Stimulated activated naive CD8-positive, alpha-beta T cell treated with anti-CD3 and anti-CD28 coated beads, Interleukin-15, amount 100 ng/mL, for 72 hours (primary cell): ENCODE results near the gene CAMTA1.
A peak's percentile ranks its signal among the peaks of the same experiment; 100 is the strongest.

ENCODE experiments used
- ATAC-seq: fragments of 150-1000 bp; cut with Tn5 transposase; 2 replicates; pipeline ENCODE4 v1.10.0; 2021; ENCODE audit warnings: mild to moderate bottlenecking, moderate library complexity
- DNase-seq, 2 donors: peaks; one replicate each; pipeline ENCODE4 v3.0.0; 2021 to 2022
- H3K27ac Mint-ChIP-seq, 2 donors: one replicate each; pipeline ENCODE4 v1.8.0; 2022; ENCODE audit warnings: mild to moderate bottlenecking in 2 of 2, mixed read lengths in 2 of 2, moderate library complexity in 2 of 2
- H3K27me3 Mint-ChIP-seq: one replicate; pipeline ENCODE4 v1.8.0; 2022; ENCODE audit warnings: mixed read lengths
- H3K4me1 Mint-ChIP-seq: one replicate; pipeline ENCODE4 v1.8.0; 2022; ENCODE audit warnings: mild to moderate bottlenecking, mixed read lengths
- H3K4me3 Mint-ChIP-seq, 2 donors: one replicate each; pipeline ENCODE4 v1.8.0; 2022; ENCODE audit warnings: mild to moderate bottlenecking in 2 of 2, mixed read lengths in 2 of 2, moderate library complexity in 1 of 2
- H3K9me3 Mint-ChIP-seq, 2 donors: one replicate each; pipeline ENCODE4 v1.8.0; 2022; ENCODE audit warnings: mixed read lengths in 2 of 2

CAMTA1 gene

DNA sequence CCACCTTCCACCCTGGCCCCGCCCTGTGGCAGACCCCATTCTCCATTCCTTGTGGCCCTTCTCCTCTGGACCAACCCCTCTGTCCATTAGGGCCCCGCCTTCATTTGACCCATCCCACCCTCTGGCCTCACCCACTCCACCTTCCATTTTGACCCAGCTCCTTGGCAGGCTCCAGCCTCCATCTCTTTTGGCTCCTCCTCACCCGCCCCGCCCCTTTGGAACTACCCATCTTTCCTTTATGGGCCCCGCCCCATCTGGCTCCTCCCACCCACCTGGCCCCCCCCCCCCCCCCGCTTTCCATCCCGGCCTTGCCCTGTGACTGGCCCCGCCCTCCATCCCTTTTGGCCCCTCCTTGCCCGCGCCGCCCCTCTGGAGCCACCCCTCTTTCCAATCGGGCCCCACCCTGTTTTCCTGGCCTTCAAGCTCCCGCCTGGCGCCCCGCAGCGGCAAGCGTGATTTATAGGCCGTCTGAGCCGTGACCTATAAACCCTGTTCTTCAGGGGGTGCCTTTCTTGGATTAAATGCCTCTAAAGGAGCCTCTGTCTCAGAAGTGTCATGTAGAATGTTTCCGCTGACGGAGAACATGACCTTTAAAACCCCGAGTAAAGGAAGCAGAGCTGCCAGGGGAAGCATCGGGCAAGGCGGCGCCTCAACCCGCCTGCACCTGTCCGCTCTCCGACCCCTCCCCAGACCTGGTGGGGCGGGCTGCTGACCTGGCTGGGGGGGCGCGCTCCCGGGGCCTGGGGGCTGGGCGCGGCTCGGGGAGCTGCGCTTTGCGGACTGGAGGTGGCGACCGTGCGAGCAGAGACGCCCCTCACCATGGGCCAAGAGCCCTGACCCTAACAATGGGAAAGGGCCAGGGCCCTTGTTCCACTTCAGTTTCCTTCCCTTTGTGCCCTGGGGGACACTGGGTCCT, 178.0 kb downstream of the CAMTA1 start:
- H3K4me3 Mint-ChIP-seq, result peak overlapping the region; percentile 75 to 81
- peak; percentile 78 for ATAC-seq
- DNase-seq, result peak; percentile 93 to 94
- peaks cover 24% of the 10 kb centered on the region for H3K27me3 Mint-ChIP-seq
- no peaks in the 10 kb centered on the region for H3K9me3 Mint-ChIP-seq
- peak overlapping the region; percentile 88 to 91 for H3K27ac Mint-ChIP-seq
- H3K4me1 Mint-ChIP-seq, result peaks cover 53% of the 10 kb centered on the region

DNA sequence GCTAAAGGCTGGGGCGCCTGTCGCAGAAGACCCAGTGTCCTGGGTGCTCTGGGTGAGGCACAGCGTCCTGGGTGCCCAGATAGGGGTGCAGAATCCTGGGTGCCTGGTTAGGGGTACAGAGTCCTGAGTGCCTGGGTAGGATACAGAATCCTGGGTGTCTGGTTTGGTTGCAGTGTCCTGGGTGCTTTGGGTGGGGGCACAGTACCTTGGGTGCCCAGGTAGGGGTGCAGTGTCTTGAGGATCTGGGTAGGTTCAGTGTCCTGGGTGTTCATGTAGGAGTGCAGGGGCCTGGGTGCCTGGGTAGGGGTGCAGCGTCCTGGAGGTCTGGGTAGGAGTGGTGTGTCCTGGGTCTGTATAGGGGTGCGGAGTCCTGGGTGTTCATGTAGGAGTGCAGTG, 178.7 kb downstream of the CAMTA1 start:
- peak in 1 of 2 donors; percentile 30 for DNase-seq
- peak; percentile 1 for ATAC-seq
- Mint-ChIP-seq H3K27me3 (peaks cover 31% of the 10 kb centered on the region), H3K9me3 (no peaks in the 10 kb centered on the region), H3K4me3 (peak overlapping the region; percentile 33 to 81), H3K27ac (peak overlapping the region; percentile 50 to 63), H3K4me1 (peaks cover 60% of the 10 kb centered on the region)

DNA sequence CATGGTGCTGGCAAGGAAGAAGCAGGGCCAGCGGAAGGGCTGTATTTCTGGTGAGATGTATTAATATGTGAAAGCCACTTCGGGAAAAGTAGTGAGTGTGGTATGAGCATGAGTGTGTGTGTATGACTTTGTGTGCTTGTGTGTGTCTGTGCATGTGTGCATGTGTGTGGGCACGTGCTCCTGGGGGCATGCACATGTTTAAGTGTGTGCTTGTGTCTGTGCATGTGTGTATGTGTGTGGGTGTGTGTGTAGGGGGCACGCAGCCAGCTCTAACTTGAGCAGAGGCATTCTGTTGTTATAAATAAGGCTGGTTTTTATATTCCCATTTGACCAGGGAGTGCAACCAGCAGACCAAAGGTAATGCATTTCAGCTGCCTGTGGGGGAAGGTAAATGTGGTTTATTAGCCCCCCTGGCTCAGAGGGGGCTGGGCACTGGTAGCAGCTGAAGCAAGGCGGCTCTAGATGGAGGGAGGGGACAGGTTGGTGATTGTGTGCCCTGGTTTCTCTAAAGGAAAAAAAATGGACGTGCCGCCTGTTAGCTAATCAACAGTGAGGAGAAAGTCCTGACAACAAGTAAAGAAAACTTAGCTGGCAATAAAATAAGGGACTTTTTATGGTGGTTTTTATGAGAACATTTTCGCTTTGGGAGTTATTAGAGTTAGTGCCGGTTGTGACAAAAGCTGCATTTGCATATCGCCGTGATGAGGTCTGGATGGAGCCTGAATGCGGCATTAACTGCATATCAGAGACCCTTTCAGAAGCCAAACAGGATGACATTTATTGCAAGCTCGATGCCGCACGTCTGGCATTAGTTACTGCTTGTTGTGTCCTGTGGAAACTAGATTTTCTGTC, 180.1 kb downstream of the CAMTA1 start:
- no peak for DNase-seq
- Mint-ChIP-seq H3K27ac (peak overlapping the region in 1 of 2 donors; percentile 61), H3K27me3 (peaks cover 38% of the 10 kb centered on the region), H3K9me3 (no peaks in the 10 kb centered on the region), H3K4me1 (peaks cover 73% of the 10 kb centered on the region), H3K4me3 (no peak overlapping the region)
- no peak for ATAC-seq

DNA sequence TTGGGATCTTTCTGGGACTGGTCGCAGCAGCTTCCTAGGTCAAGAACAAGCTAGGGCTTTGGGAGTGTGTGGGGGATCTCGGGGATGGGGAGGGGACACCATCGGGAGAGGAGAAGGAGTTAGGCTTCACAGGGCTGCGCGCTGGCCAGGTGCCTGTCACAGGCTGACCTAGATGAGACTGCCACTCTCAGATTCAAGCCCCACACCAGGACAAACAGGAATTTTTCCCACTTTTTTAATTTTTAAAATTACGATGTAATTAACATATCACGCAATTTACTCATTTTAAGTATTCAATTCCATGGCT, 180.6 kb downstream of the CAMTA1 start:
- no peak for DNase-seq
- H3K27ac Mint-ChIP-seq, result peak overlapping the region in 1 of 2 donors; percentile 61
- no peaks in the 10 kb centered on the region for H3K9me3 Mint-ChIP-seq
- H3K4me3 Mint-ChIP-seq, result no peak overlapping the region
- no peak for ATAC-seq
- H3K4me1 Mint-ChIP-seq, result peaks cover 73% of the 10 kb centered on the region
- H3K27me3 Mint-ChIP-seq, result peaks cover 37% of the 10 kb centered on the region

DNA sequence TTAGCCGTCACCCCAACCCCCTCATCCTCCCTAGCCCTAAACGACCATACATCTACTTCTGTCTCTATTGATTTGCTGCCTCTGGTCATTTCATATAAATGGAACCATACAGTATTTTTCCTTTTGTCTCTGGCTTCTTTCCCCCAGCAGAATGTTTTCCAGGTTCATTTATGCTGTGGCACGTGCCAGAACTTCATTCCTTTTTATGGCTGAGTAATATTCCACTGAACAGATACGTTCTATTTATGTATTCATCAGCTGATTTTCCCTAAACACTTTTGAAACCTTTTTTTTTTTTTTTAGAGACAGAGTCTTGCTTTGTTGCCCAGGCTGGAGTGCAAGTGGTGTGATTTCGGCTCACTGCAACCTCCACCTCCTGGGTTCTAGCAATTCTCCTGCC, 181.1 kb downstream of the CAMTA1 start:
- no peak for ATAC-seq
- peaks cover 33% of the 10 kb centered on the region for H3K27me3 Mint-ChIP-seq

GRCh38 chr1:6967431-6968111, 182.3 kb downstream of the CAMTA1 start:
- Mint-ChIP-seq H3K4me3 (no peak overlapping the region), H3K4me1 (peaks cover 66% of the 10 kb centered on the region), H3K27ac (peak overlapping the region in 1 of 2 donors; percentile 57), H3K9me3 (no peaks in the 10 kb centered on the region), H3K27me3 (peaks cover 33% of the 10 kb centered on the region)
- DNase-seq, result no peak
- ATAC-seq, result no peak

More for the DNA sequence above, 181.1 kb downstream of the CAMTA1 start:
- no peak for DNase-seq
- Mint-ChIP-seq H3K9me3 (no peaks in the 10 kb centered on the region), H3K4me3 (no peak overlapping the region), H3K27ac (no peak overlapping the region), H3K4me1 (peaks cover 73% of the 10 kb centered on the region)

DNA sequence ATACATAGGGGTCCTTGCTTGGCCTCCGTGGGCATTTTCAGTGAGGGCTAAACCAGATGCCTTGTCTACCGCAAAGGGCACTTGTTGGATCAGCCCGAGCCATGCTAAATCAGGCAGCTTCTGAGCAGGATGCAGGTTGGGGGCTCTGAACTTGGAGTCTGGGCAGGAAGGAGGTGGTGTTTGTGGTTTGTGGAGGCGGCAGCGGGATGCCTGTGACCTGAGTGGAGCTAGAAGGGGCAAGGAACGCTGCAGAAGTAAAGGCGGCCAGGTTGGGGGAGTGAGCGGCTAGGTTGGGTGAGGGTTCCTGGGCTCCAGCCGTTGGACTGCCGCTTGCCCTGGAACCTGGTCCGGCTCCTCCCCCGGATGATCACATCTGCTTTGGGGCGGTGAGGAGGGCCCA, 183.9 kb downstream of the CAMTA1 start:
- Mint-ChIP-seq H3K27me3 (peaks cover 33% of the 10 kb centered on the region), H3K4me1 (peaks cover 51% of the 10 kb centered on the region), H3K27ac (peak overlapping the region in 1 of 2 donors; percentile 6), H3K9me3 (no peaks in the 10 kb centered on the region), H3K4me3 (peak overlapping the region; percentile 18 to 73)
- peak; percentile 18 to 51 for DNase-seq
- peak; percentile 79 for ATAC-seq

DNA sequence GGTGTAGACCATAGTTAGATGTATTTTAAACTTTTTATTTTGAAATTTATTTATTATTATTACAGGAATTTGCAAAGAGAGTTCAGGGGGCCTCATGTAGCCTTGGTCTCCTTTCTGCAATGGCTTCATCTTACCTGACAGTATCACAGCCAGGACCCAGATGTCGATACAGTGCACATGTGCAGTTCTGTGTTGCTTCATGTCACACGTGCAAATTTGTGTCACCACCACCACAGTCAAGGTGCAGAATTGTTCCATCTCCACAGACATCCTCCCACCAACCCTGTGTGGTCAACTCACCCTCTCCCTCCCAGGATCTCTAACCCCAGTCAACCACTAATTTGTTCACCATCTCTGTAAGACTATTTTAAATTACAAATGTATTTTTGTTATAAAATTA, 184.5 kb downstream of the CAMTA1 start:
- no peak overlapping the region for H3K4me3 Mint-ChIP-seq
- H3K9me3 Mint-ChIP-seq, result no peaks in the 10 kb centered on the region
- H3K4me1 Mint-ChIP-seq, result peaks cover 44% of the 10 kb centered on the region
- DNase-seq (no peak), ATAC-seq (no peak)
- no peak overlapping the region for H3K27ac Mint-ChIP-seq
- peaks cover 33% of the 10 kb centered on the region for H3K27me3 Mint-ChIP-seq

DNA sequence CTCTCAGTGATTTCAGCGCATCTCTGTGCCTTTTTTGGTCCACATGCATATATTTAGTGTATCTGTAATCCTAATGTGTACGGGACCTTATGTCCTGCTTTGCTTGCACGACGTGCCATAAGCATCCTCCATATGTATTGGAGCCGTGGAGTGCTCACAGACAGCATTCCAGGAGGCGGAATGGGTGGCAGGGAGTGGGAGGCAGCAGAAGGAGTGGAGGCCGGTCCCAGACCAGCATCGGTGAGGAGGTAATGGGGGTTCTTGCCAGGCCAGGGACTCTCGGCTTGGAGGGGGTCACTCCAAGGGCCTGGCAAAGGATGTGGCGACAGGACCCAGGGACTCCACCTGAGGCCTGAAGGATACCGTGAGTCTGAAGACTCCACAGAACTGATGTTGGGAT, 185.0 kb downstream of the CAMTA1 start:
- no peak overlapping the region for H3K27ac Mint-ChIP-seq
- no peak for ATAC-seq
- DNase-seq, result no peak
- H3K27me3 Mint-ChIP-seq, result peaks cover 33% of the 10 kb centered on the region
- no peak overlapping the region for H3K4me3 Mint-ChIP-seq
- peaks cover 40% of the 10 kb centered on the region for H3K4me1 Mint-ChIP-seq
- H3K9me3 Mint-ChIP-seq, result no peaks in the 10 kb centered on the region

GRCh38 chr1:6971048-6971447, 185.8 kb downstream of the CAMTA1 start:
- H3K4me3 Mint-ChIP-seq, result no peak overlapping the region
- peak overlapping the region in 1 of 2 donors; percentile 77 for H3K27ac Mint-ChIP-seq
- no peak for DNase-seq
- H3K9me3 Mint-ChIP-seq, result peaks cover 0 to under 1% of the 10 kb centered on the region in 2 donors
- peaks cover 37% of the 10 kb centered on the region for H3K27me3 Mint-ChIP-seq
- peaks cover 39% of the 10 kb centered on the region for H3K4me1 Mint-ChIP-seq
- ATAC-seq, result no peak

- H3K4me3 Mint-ChIP-seq, result no peak overlapping the region
- peaks cover 0 to 7% of the 10 kb centered on the region in 2 donors for H3K9me3 Mint-ChIP-seq
- H3K27ac Mint-ChIP-seq, result peak overlapping the region in 1 of 2 donors; percentile 4
- H3K4me1 Mint-ChIP-seq, result peaks cover 40% of the 10 kb centered on the region
- peaks cover 43% of the 10 kb centered on the region for H3K27me3 Mint-ChIP-seq
- ATAC-seq (no peak), DNase-seq (no peak)
Observed at GRCh38 chr1:6971699-6972098, 186.4 kb downstream of the CAMTA1 start.

GRCh38 chr1:6972399-6972798, 187.1 kb downstream of the CAMTA1 start:
- DNase-seq, result no peak
- H3K4me3 Mint-ChIP-seq, result no peak overlapping the region
- no peak overlapping the region for H3K27ac Mint-ChIP-seq
- H3K27me3 Mint-ChIP-seq, result peaks cover 38% of the 10 kb centered on the region
- no peak for ATAC-seq
- H3K4me1 Mint-ChIP-seq, result peaks cover 35% of the 10 kb centered on the region
- H3K9me3 Mint-ChIP-seq, result peaks cover 0 to 10% of the 10 kb centered on the region in 2 donors

DNA sequence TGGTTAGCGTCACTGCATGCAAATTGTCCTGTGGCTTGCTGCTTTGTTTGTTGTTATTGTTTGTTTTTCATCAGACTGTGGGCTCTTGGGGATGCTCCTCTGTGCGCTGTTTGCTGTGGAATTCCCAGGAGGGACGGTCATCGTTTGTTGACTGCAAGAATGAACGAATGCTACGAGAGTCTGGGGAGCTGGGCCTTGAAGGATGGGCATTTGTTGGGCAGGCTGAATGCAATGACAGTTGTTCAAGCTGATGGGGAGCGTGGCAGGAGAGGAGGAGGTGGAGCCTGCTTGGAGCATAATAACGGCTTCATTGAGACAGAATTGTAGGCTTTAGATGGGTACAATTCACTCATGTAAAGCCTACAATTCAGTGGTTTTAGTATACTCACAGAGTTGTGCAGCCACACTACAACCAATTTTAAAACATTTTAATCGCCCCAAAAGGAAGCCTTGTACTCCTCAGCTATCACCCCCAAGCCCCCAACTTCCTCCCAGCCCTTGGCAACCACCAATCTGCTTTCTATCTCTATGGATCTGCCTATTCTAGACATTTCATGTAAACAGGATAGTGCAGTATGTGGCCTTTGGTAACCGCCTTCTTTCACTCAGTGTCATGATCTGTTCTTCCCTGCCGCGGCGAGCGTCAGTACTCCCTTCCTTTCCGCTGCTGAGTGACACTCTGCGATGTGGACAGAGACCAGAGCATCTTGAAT, 190.2 kb downstream of the CAMTA1 start:
- H3K27me3 Mint-ChIP-seq, result peaks cover 19% of the 10 kb centered on the region
- ATAC-seq (peak; percentile 57), DNase-seq (no peak)
- H3K9me3 Mint-ChIP-seq, result peaks cover 0 to 17% of the 10 kb centered on the region in 2 donors
- H3K4me3 Mint-ChIP-seq, result no peak overlapping the region
- H3K27ac Mint-ChIP-seq, result peak overlapping the region in 1 of 2 donors; percentile 60
- peaks cover 7% of the 10 kb centered on the region for H3K4me1 Mint-ChIP-seq

DNA sequence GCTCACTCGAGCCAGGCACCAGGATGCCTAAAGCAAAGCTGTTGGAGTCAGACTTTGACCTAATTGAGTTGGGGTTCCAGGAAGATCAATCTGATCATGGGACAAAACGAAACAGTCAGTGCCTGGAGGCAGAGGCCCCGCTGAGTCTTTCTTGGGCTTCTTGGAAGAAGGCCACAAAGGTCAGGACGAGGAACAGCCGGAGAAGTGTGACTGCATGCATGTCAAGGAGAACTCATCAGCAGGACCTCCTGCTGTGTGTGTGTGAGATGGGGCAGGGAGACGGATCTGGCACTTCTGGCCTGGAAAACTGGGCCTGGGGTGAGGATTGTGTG, 190.8 kb downstream of the CAMTA1 start:
- peaks cover 17% of the 10 kb centered on the region for H3K27me3 Mint-ChIP-seq
- no peak overlapping the region for H3K4me3 Mint-ChIP-seq
- H3K27ac Mint-ChIP-seq, result peak overlapping the region in 1 of 2 donors; percentile 60
- peaks cover 7% of the 10 kb centered on the region for H3K4me1 Mint-ChIP-seq
- H3K9me3 Mint-ChIP-seq, result peaks cover 0 to 22% of the 10 kb centered on the region in 2 donors
- ATAC-seq (no peak), DNase-seq (no peak)
